ENCODE results near the gene ZNF319. TPM values are rescaled to one million over a fixed set of nuclear protein-coding genes. Genes with fewer than 3 reads are reported as not detected.
A peak's percentile ranks its signal among the peaks of the same experiment; 100 is the strongest.

ZNF319 gene
- total and polyA plus RNA-seq, 2 of the 13 experiments (the other 11 are each of a cell fraction or from before 2014, with no cell fraction given): 2.4 to 3.6 TPM

DNA sequence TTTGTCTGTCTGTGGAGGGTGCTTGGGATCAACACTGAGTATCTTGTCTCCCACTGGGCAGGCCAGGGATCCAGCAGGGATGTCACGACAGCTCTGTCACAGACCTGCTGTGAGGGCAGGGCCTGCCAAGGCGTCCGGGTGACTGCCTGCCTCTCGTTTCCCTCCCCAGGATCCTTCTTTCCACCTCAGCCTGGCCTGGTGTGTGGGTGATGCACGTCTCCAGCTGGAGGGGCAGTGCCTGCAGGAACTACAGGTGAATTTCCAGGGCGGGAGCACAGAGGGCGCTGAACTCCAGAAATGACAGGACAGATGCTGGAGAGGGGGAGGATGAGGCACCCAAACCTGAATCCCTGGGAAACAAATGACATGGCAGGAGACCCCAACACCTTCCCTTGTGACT is 18.3 kb upstream of the ZNF319 start:
- H3K9ac ChIP-seq (ENCODE audit: insufficient read depth, low read depth, low read length): no peak overlapping the region
- no peak overlapping the region for H3K4me3 ChIP-seq (replicated peaks in 1 of 3; ENCODE audit: insufficient read depth in 1 of 3, low read depth in 2 of 3, low read length in 3 of 3)
- in situ Hi-C loops (cut with HindIII; ENCODE audit: extremely low pct_ligation_motif_present, low pct_unique_long_range_greater_than_20kb): no loop called here
- no peaks in the 10 kb centered on the region for H3K27me3 ChIP-seq (ENCODE audit: control insufficient read depth in 1 of 2, insufficient read depth in 2 of 2, low read length in 2 of 2)
- peaks cover 24% of the 10 kb centered on the region for H3K4me1 ChIP-seq (ENCODE audit: insufficient read depth, low read length)
- H4K20me1 ChIP-seq (ENCODE audit: insufficient read depth, low read length): no peaks in the 10 kb centered on the region
- TF ChIP-seq, protein P1, sequence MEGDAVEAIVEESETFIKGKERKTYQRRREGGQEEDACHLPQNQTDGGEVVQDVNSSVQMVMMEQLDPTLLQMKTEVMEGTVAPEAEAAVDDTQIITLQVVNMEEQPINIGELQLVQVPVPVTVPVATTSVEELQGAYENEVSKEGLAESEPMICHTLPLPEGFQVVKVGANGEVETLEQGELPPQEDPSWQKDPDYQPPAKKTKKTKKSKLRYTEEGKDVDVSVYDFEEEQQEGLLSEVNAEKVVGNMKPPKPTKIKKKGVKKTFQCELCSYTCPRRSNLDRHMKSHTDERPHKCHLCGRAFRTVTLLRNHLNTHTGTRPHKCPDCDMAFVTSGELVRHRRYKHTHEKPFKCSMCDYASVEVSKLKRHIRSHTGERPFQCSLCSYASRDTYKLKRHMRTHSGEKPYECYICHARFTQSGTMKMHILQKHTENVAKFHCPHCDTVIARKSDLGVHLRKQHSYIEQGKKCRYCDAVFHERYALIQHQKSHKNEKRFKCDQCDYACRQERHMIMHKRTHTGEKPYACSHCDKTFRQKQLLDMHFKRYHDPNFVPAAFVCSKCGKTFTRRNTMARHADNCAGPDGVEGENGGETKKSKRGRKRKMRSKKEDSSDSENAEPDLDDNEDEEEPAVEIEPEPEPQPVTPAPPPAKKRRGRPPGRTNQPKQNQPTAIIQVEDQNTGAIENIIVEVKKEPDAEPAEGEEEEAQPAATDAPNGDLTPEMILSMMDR (CRISPR knock-in tag; IDR thresholded peaks at IDR 0.05): peak; percentile 34
- TF ChIP-seq ZFX (CRISPR knock-in tag; IDR thresholded peaks at IDR 0.05; ENCODE audit: low read depth) (no peak), STAG1 (CRISPR knock-in tag; IDR thresholded peaks at IDR 0.05) (0 out of 2 replicates have a peak, but pooled peaks have one; percentile 5)
- ChIA-PET CTCF (ENCODE audit: low intra/inter-chr PET ratio, low total read pairs) (interaction anchor here (3.2 kb wide), 1 partner anchor 103 kb away, joined by 40 read pairs; no protein-coding TSS in a partner anchor), POLR2A (no interaction called here)
- H3K4me2 ChIP-seq (ENCODE audit: low read depth, low read length): no peak overlapping the region
- FAIRE-seq (no peak), ATAC-seq (no peak), DNase-seq (ENCODE audit: low spot score) (no peak)
- no peaks in the 10 kb centered on the region for H3K9me3 ChIP-seq (ENCODE audit: low read length)
- H2AFZ ChIP-seq (ENCODE audit: low read length): no peak overlapping the region
- H3K79me2 ChIP-seq (ENCODE audit: insufficient read depth, low read length): no peaks in the 10 kb centered on the region
- H3K36me3 ChIP-seq (replicated peaks in 1 of 2; ENCODE audit: control insufficient read depth in 1 of 2, insufficient read depth in 2 of 2, low read length in 2 of 2): peaks cover 4 to 11% of the 10 kb centered on the region in 2 experiments
- BruUV-seq (replicated peaks): no TSS peak
- WGBS (ENCODE audit: low lambda C conversion rate): 91% methylated on average over 7 of the region's 7 CpGs
- H3K27ac ChIP-seq (ENCODE audit: extremely low read length, insufficient read depth, low read length): no peak overlapping the region
- intact Hi-C loops (cut with micrococcal nuclease; ENCODE audit: unreplicated experiment): no loop called here

DNA sequence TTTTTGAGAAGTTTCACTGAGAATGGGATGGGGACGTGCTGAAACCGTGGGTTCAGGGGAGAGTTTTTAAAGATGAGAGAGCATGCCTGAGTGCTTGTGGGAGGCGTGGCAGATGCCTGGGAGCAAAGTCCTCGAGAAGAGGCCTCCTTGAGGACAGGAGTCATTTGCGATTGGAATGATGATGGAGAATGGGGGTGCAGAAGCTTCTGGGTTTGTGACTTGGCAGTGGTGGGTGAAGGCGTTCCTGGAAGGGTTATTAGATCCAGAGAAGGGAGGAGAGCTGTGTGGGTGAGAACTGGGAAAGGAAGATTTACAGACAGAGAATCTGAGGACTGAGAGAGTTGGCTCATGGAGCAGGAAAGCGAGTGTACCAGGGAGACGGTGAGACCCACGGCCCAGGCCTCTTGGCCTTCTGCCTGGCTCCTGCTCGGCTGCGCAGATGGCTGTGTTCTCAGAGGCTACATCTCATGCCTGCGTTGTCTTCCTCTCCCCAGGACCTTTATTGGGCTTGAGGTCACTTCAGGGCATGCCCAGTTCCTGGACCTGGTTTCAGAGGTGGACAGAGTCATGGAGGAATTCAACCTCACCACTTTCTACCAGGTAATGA is 16.5 kb upstream of the ZNF319 start:
- Histone ChIP-seq H3K36me3 (replicated peaks in 1 of 2; ENCODE audit: control insufficient read depth in 1 of 2, insufficient read depth in 2 of 2, low read length in 2 of 2) (peaks cover 6 to 24% of the 10 kb centered on the region in 2 experiments), H3K9ac (ENCODE audit: insufficient read depth, low read depth, low read length) (no peak overlapping the region), H2AFZ (ENCODE audit: low read length) (no peak overlapping the region), H3K4me3 (replicated peaks in 1 of 3; ENCODE audit: insufficient read depth in 1 of 3, low read depth in 2 of 3, low read length in 3 of 3) (no peak overlapping the region), H3K4me2 (ENCODE audit: low read depth, low read length) (no peak overlapping the region), H3K27ac (ENCODE audit: extremely low read length, insufficient read depth, low read length) (no peak overlapping the region), H4K20me1 (ENCODE audit: insufficient read depth, low read length) (no peaks in the 10 kb centered on the region), H3K4me1 (ENCODE audit: insufficient read depth, low read length) (peaks cover 7% of the 10 kb centered on the region; the same call in 1 of the 2 replicates), H3K27me3 (ENCODE audit: control insufficient read depth in 1 of 2, insufficient read depth in 2 of 2, low read length in 2 of 2) (no peaks in the 10 kb centered on the region), H3K79me2 (ENCODE audit: insufficient read depth, low read length) (no peaks in the 10 kb centered on the region), H3K9me3 (ENCODE audit: low read length) (no peaks in the 10 kb centered on the region)
- POLR2A ChIA-PET: no interaction called here
- TF ChIP-seq NCOA1 (CRISPR knock-in tag; IDR thresholded peaks at IDR 0.05) (no peak), XBP1 (CRISPR knock-in tag; IDR thresholded peaks at IDR 0.05) (no peak)
- FAIRE-seq (no peak), DNase-seq (ENCODE audit: low spot score) (no peak), ATAC-seq (no peak)
- in situ Hi-C loops (cut with HindIII; ENCODE audit: extremely low pct_ligation_motif_present, low pct_unique_long_range_greater_than_20kb): no loop called here
- CTCF ChIA-PET (ENCODE audit: low intra/inter-chr PET ratio, low total read pairs): no interaction called here
- 71% methylated on average over 12 of the region's 12 CpGs for WGBS (ENCODE audit: low lambda C conversion rate)
- intact Hi-C loops (cut with micrococcal nuclease; ENCODE audit: unreplicated experiment): no loop called here
- BruUV-seq (replicated peaks): no TSS peak
